OCI-LY1 (cell line): ENCODE results near the gene SYPL1.

Experiments
- H2AFZ ChIP-seq: fragments of 200-600 bp; sonication (generic), shearing (Covaris generic); 2 replicates; pipeline ENCODE4 v1.6.0; 2014; ENCODE audit warnings: antibody characterized with exemption, mild to moderate bottlenecking, low read length
- H3F3A ChIP-seq: fragments of 200-600 bp; sonication (generic), shearing (Covaris generic); 2 replicates; pipeline ENCODE4 v1.6.0; 2014; ENCODE audit warnings: mild to moderate bottlenecking, antibody characterized with exemption, low read length, moderate library complexity; ENCODE audit not compliant: insufficient read depth
- H3K27ac ChIP-seq: fragments of 200-600 bp; sonication (generic); 2 replicates; pipeline ENCODE4 v1.5.1; 2014; ENCODE audit warnings: low read length, mixed run types, mild to moderate bottlenecking, low read depth; ENCODE audit not compliant: poor library complexity, severe bottlenecking
- H3K27me3 ChIP-seq: fragments of 200-600 bp; sonication (generic); 2 replicates; pipeline ENCODE4 v1.6.0; 2014; ENCODE audit warnings: antibody characterized with exemption, mild to moderate bottlenecking, low read length, moderate library complexity; ENCODE audit not compliant: insufficient read depth
- H3K36me3 ChIP-seq: fragments of 200-600 bp; sonication (generic); 2 replicates; pipeline ENCODE4 v1.6.1; 2014; ENCODE audit warnings: mild to moderate bottlenecking, antibody characterized with exemption, low read length, moderate library complexity, mixed read lengths; ENCODE audit not compliant: insufficient read depth
- H3K4me1 ChIP-seq: fragments of 200-600 bp; sonication (generic); 2 replicates; pipeline ENCODE4 v1.5.1; 2014; ENCODE audit warnings: mild to moderate bottlenecking, low read length, moderate library complexity; ENCODE audit not compliant: insufficient read depth, severe bottlenecking
- H3K4me2 ChIP-seq: fragments of 200-600 bp; sonication (generic), shearing (Covaris generic); 2 replicates; pipeline ENCODE4 v1.6.1; 2014; ENCODE audit warnings: low read length
- H3K4me3 ChIP-seq: fragments of 200-600 bp; sonication (generic); 2 replicates; pipeline ENCODE4 v1.5.1; 2014; ENCODE audit warnings: low read length, low read depth, mild to moderate bottlenecking, mixed read lengths; ENCODE audit not compliant: poor library complexity, severe bottlenecking
- H3K79me2 ChIP-seq: fragments of 200-600 bp; shearing (Covaris generic); 2 replicates; pipeline ENCODE4 v1.6.1; 2016; ENCODE audit warnings: mixed run types, low read length, mixed read lengths; ENCODE audit not compliant: insufficient read depth
- H3K9ac ChIP-seq: fragments of 200-600 bp; sonication (generic), shearing (Covaris generic); 2 replicates; pipeline ENCODE4 v1.6.1; 2014; ENCODE audit warnings: mild to moderate bottlenecking, low read length, mixed read lengths
- H3K9me2 ChIP-seq: fragments of 200-600 bp; sonication (generic), shearing (Covaris generic); 2 replicates; pipeline ENCODE4 v1.6.1; 2014; ENCODE audit warnings: low read depth, mild to moderate bottlenecking, low read length, mixed read lengths
- H3K9me3 ChIP-seq: fragments of 200-600 bp; shearing (Covaris generic); 2 replicates; pipeline ENCODE4 v1.6.1; 2014; ENCODE audit warnings: low read length, mixed read lengths
- H4K20me1 ChIP-seq: fragments of 200-600 bp; sonication (generic), shearing (Covaris generic); 2 replicates; pipeline ENCODE4 v1.6.0; 2016; ENCODE audit warnings: mild to moderate bottlenecking, low read length; ENCODE audit not compliant: insufficient read depth
- CTCF ChIP-seq: fragments of 200-600 bp; sonication (generic), shearing (Covaris generic); IDR thresholded peaks from 2 replicates; pipeline ENCODE4 v1.5.1; 2017; ENCODE audit warnings: mild to moderate bottlenecking, antibody characterized with exemption, low read length, moderate library complexity, mixed read lengths
- EZH2 ChIP-seq: fragments of 200-600 bp; sonication (generic), shearing (Covaris generic); IDR thresholded peaks from 2 replicates; pipeline ENCODE4 v1.8.0; 2017; ENCODE audit warnings: borderline replicate concordance, mixed run types, mild to moderate bottlenecking, antibody characterized with exemption, low read length, moderate library complexity, mixed read lengths

Gene SYPL1

DNA sequence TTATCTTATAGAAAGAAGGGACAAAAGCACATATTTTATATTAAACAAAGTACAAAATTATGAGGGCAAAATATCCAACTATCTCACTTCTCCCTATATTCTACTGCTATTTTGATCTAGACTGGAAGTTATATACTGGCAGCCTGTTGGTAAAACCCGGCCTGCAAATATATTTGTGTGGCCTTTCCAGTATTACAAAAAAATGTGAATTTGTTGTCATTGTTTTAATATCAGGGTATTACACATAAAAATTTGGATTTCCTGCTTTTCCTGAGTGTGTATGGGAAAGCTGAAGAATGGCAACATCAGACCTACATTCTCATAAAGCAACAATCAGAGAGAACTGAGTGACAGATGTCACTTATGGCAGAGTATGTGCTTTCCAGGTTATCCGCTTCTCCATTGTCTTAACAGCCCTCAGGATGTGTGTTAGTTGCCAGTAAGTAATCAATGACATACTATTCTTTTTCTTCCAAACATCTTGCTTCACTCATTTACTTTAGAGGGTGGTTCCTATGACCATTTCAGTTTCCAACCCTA lies 7.3 kb downstream of the SYPL1 start:
- no peaks in the 10 kb centered on the region for H3K9me3 ChIP-seq
- H3K27me3 ChIP-seq, result no peaks in the 10 kb centered on the region
- peaks cover 99% of the 10 kb centered on the region for H3K4me1 ChIP-seq
- peaks cover 6% of the 10 kb centered on the region; the same call in 1 of the 2 replicates for H4K20me1 ChIP-seq
- H3K79me2 ChIP-seq, result peaks cover 100% of the 10 kb centered on the region
- no peaks in the 10 kb centered on the region for H3K9me2 ChIP-seq
- H2AFZ ChIP-seq, result no peak overlapping the region
- H3K4me2 ChIP-seq, result peak overlapping the region; percentile 38; the same call in 1 of the 2 replicates
- no peaks in the 10 kb centered on the region for H3F3A ChIP-seq
- H3K27ac ChIP-seq, result no peak overlapping the region
- H3K4me3 ChIP-seq, result peak overlapping the region; percentile 20
- peaks cover 76% of the 10 kb centered on the region for H3K36me3 ChIP-seq
- no peak for TF ChIP-seq CTCF
- no peak for TF ChIP-seq EZH2
- no peak overlapping the region for H3K9ac ChIP-seq

GRCh38 chr7:106102387-106102966 lies 9.6 kb downstream of the SYPL1 start:
- Histone ChIP-seq H3K9ac (peak overlapping the region; percentile 4; the same call in 1 of the 2 replicates), H3K27me3 (no peaks in the 10 kb centered on the region), H3K4me3 (peak overlapping the region; percentile 9), H3K9me2 (no peaks in the 10 kb centered on the region), H3K4me2 (peak overlapping the region; percentile 56), H3K4me1 (peaks cover 93% of the 10 kb centered on the region), H4K20me1 (peaks cover 4% of the 10 kb centered on the region; the same call in 1 of the 2 replicates), H3F3A (no peaks in the 10 kb centered on the region), H3K9me3 (no peaks in the 10 kb centered on the region), H3K27ac (peak overlapping the region; percentile 49), H3K36me3 (peaks cover 86% of the 10 kb centered on the region), H3K79me2 (peaks cover 100% of the 10 kb centered on the region), H2AFZ (no peak overlapping the region)
- TF ChIP-seq CTCF (no peak), EZH2 (no peak)

- Histone ChIP-seq H3K36me3 (peaks cover 87% of the 10 kb centered on the region), H3F3A (no peaks in the 10 kb centered on the region), H3K79me2 (peaks cover 95% of the 10 kb centered on the region), H3K9me3 (no peaks in the 10 kb centered on the region), H3K9me2 (no peaks in the 10 kb centered on the region), H3K4me1 (peaks cover 87% of the 10 kb centered on the region), H2AFZ (no peak overlapping the region), H3K9ac (no peak overlapping the region), H3K4me3 (peak overlapping the region; percentile 9), H4K20me1 (peaks cover 4% of the 10 kb centered on the region; the same call in 1 of the 2 replicates), H3K27me3 (no peaks in the 10 kb centered on the region), H3K4me2 (peak overlapping the region; percentile 56), H3K27ac (peak overlapping the region; percentile 49)
- TF ChIP-seq CTCF, result no peak
- TF ChIP-seq EZH2, result no peak
Observed at GRCh38 chr7:106101726-106102125, 10.4 kb downstream of the SYPL1 start.
